GM12878 (cell line): ENCODE data around the gene EBF3.

Source experiments
- CREB1 ChIP-seq: IDR thresholded peaks from 2 replicates; pipeline ENCODE4 v1.6.1; 2012; ENCODE audit warnings: low read depth, mild to moderate bottlenecking, inconsistent platforms
- ETV6 ChIP-seq, 2 experiments: fragments of 450-650 bp in 1 of 2; IDR thresholded peaks in 1 of 2; conservative IDR thresholded peaks in 1 of 2; 2 replicates each; pipeline ENCODE4 v1.6.1; 2014; ENCODE audit warnings: antibody characterized with exemption in 1 of 2, borderline replicate concordance in 1 of 2, low read depth in 1 of 2, mild to moderate bottlenecking in 1 of 2, moderate library complexity in 1 of 2
- SIN3A ChIP-seq: IDR thresholded peaks from 2 replicates; pipeline ENCODE4 v1.6.1; 2012; ENCODE audit warnings: low read depth, low read length, improper control_type of control experiment
- SMAD1 ChIP-seq: fragments of 450-650 bp; IDR thresholded peaks from 2 replicates; pipeline ENCODE4 v1.6.1; 2018; ENCODE audit warnings: mild to moderate bottlenecking, low read depth; ENCODE audit not compliant: partially characterized antibody
- TCF7 ChIP-seq: IDR thresholded peaks from 2 replicates; pipeline ENCODE4 v1.6.1; 2014; ENCODE audit warnings: antibody characterized with exemption, borderline replicate concordance
- ZBTB4 ChIP-seq: fragments of 450-650 bp; formaldehyde crosslinking; IDR thresholded peaks from 2 replicates; pipeline ENCODE4 v1.4.0; 2022; ENCODE audit warnings: mild to moderate bottlenecking, moderate library complexity
- TF ChIP-seq, protein P1 (sequence below), 3 experiments: IDR thresholded peaks in 2 of 3; conservative IDR thresholded peaks in 1 of 3; 2 replicates each; pipeline ENCODE4 v1.5.1; 2011; ENCODE audit warnings: low read depth in 3 of 3, low read length in 3 of 3, mild to moderate bottlenecking in 3 of 3, control low read depth in 2 of 3, moderate library complexity in 2 of 3, inconsistent platforms in 1 of 3, mixed read lengths in 1 of 3; ENCODE audit not compliant: control insufficient read depth in 2 of 3, insufficient read depth in 1 of 3; ENCODE audit errors: extremely low read depth in 1 of 3

GRCh38 chr10:129962872-129963640 is 1.0 kb downstream of the EBF3 start:
- TF ChIP-seq, protein P1, sequence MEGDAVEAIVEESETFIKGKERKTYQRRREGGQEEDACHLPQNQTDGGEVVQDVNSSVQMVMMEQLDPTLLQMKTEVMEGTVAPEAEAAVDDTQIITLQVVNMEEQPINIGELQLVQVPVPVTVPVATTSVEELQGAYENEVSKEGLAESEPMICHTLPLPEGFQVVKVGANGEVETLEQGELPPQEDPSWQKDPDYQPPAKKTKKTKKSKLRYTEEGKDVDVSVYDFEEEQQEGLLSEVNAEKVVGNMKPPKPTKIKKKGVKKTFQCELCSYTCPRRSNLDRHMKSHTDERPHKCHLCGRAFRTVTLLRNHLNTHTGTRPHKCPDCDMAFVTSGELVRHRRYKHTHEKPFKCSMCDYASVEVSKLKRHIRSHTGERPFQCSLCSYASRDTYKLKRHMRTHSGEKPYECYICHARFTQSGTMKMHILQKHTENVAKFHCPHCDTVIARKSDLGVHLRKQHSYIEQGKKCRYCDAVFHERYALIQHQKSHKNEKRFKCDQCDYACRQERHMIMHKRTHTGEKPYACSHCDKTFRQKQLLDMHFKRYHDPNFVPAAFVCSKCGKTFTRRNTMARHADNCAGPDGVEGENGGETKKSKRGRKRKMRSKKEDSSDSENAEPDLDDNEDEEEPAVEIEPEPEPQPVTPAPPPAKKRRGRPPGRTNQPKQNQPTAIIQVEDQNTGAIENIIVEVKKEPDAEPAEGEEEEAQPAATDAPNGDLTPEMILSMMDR (IDR thresholded peaks at IDR 0.05 in 2 of 3, conservative IDR thresholded peaks at IDR 0.05 in 1 of 3; ENCODE audit: control insufficient read depth in 2 of 3, extremely low read depth in 1 of 3, insufficient read depth in 1 of 3, low read depth in 3 of 3, low read length in 3 of 3), result no peak
- TF ChIP-seq SMAD1 (no peak), CREB1 (no peak), SIN3A (no peak), TCF7 (no peak), ETV6 (conservative IDR thresholded peaks at IDR 0.05 in 1 of 2, IDR thresholded peaks at IDR 0.05 in 1 of 2; ENCODE audit: borderline replicate concordance in 1 of 2, low read depth in 1 of 2) (no peak), ZBTB4 (CRISPR knock-in tag) (no peak)
